ENCODE measurements around the gene CNTRL. TPM values are rescaled to one million over a fixed set of nuclear protein-coding genes. Genes with fewer than 3 reads are reported as not detected.

The CNTRL gene
- total RNA-seq, 1 experiment from 2014 or later: 11.6 TPM

DNA sequence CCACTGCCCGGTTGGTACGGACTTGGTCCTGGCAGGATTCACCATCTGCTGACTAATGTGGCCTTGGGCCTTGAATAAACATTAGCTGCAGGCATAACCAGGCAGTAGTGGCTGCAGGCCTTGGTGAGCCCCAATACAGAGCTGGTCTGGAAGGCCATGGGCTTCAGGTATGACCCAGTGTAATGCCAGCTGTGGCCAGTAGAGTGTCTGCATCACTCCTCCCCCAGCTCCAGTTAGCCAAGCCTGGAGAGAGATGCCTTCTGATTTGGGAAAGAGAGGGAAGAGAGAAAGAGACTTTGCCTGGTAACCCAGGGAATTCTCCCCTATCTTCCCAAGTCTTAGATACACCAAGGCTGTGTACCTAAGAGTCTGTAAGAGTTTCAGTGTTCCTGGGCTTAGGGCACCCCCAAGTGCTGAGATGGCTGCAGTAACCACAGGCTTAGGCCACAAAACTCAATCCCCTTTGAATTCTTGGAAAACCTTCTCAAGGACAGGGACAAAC, 19.1 kb upstream of the CNTRL start:
- H3K9me3 ChIP-seq (ENCODE audit: control insufficient read depth, low read depth, low read length): no peaks in the 10 kb centered on the region
- no peaks in the 10 kb centered on the region for H3K36me3 Mint-ChIP-seq (ENCODE audit: insufficient read depth in 1 of 3, low read depth in 3 of 3)
- H3K4ac ChIP-seq (ENCODE audit: low read depth, low read length): no peak overlapping the region
- TF ChIP-seq, protein P1, sequence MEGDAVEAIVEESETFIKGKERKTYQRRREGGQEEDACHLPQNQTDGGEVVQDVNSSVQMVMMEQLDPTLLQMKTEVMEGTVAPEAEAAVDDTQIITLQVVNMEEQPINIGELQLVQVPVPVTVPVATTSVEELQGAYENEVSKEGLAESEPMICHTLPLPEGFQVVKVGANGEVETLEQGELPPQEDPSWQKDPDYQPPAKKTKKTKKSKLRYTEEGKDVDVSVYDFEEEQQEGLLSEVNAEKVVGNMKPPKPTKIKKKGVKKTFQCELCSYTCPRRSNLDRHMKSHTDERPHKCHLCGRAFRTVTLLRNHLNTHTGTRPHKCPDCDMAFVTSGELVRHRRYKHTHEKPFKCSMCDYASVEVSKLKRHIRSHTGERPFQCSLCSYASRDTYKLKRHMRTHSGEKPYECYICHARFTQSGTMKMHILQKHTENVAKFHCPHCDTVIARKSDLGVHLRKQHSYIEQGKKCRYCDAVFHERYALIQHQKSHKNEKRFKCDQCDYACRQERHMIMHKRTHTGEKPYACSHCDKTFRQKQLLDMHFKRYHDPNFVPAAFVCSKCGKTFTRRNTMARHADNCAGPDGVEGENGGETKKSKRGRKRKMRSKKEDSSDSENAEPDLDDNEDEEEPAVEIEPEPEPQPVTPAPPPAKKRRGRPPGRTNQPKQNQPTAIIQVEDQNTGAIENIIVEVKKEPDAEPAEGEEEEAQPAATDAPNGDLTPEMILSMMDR (conservative IDR thresholded peaks at IDR 0.05): peak; percentile 76
- no peaks in the 10 kb centered on the region for H3K23me2 ChIP-seq (ENCODE audit: insufficient read length, low read depth, low read length, poor library complexity, severe bottlenecking)
- no peak overlapping the region for H4K91ac ChIP-seq (ENCODE audit: insufficient read length, low read depth, low read length)
- peaks cover 5 to 8% of the 10 kb centered on the region in 2 experiments for H3K4me1 Mint-ChIP-seq
- H3K4me1 ChIP-seq (ENCODE audit: insufficient read depth, low read length): no peaks in the 10 kb centered on the region
- H3K27me3 ChIP-seq (ENCODE audit: insufficient read depth, low read length): no peaks in the 10 kb centered on the region
- peaks cover 1% of the 10 kb centered on the region for H3K27me3 Mint-ChIP-seq (ENCODE audit: low read depth)
- no peaks in the 10 kb centered on the region for H4K20me1 ChIP-seq (ENCODE audit: control insufficient read depth, insufficient read depth, insufficient read length)
- no peak overlapping the region for H3K4me3 Mint-ChIP-seq
- H3T11ph ChIP-seq (ENCODE audit: low read length): no peak overlapping the region
- no peak overlapping the region for H3K9ac ChIP-seq (ENCODE audit: extremely low read depth, insufficient read length, low read length)
- H3K9me3 Mint-ChIP-seq: no peaks in the 10 kb centered on the region
- no peak overlapping the region for H2BK15ac ChIP-seq (ENCODE audit: low read depth, low read length)
- no peak overlapping the region for H2BK5ac ChIP-seq (ENCODE audit: insufficient read length, low read length)
- no CpG with 5 or more reads among the region's 2 CpGs for WGBS (ENCODE audit: extremely low coverage, insufficient read length, low lambda C conversion rate)
- H3K14ac ChIP-seq (ENCODE audit: insufficient read depth, low read length): no peak overlapping the region
- H4K5ac ChIP-seq (ENCODE audit: insufficient read length, low read depth, low read length): no peak overlapping the region
- H3K27ac Mint-ChIP-seq: no peak overlapping the region
- H2BK20ac ChIP-seq (ENCODE audit: low read depth, low read length, poor library complexity, severe bottlenecking): no peak overlapping the region
- H4K8ac ChIP-seq (replicated peaks; ENCODE audit: insufficient read length, low read depth, low read length): no peak overlapping the region
- DNase-seq: peak; percentile 80
- H2AFZ ChIP-seq (ENCODE audit: low read length): no peak overlapping the region
- H3K18ac ChIP-seq (ENCODE audit: insufficient read length, low read depth, low read length): no peak overlapping the region
- no peak overlapping the region for H3K56ac ChIP-seq (ENCODE audit: insufficient read length, low read depth, low read length)
- no peak overlapping the region for H2BK12ac ChIP-seq (ENCODE audit: insufficient read length, low read depth, low read length)
- no peak overlapping the region for H3K23ac ChIP-seq (ENCODE audit: insufficient read length, low read depth, low read length)
- no peak overlapping the region for H2BK120ac ChIP-seq (ENCODE audit: low read depth, low read length, poor library complexity, severe bottlenecking)
- H3K79me2 ChIP-seq (ENCODE audit: insufficient read depth, low read length): no peaks in the 10 kb centered on the region
- no peaks in the 10 kb centered on the region for H3K79me1 ChIP-seq (ENCODE audit: insufficient read depth, low read depth, low read length, poor library complexity, severe bottlenecking)
- H2AK5ac ChIP-seq (ENCODE audit: insufficient read length, low read length): no peak overlapping the region
- H3K4me2 ChIP-seq (ENCODE audit: insufficient read depth, insufficient read length, low read length): no peak overlapping the region
- H3K27ac ChIP-seq (ENCODE audit: insufficient read length, low read depth, low read length): no peak overlapping the region
